PC-9 (cell line): ENCODE measurements around the gene TGFB1I1.

Experiments
- CTCF ChIP-seq: fragments of 200-600 bp; sonication (generic); conservative IDR thresholded peaks from 2 replicates; pipeline ENCODE4 v1.6.1; 2017; ENCODE audit warnings: mixed run types, antibody characterized with exemption, mild to moderate bottlenecking, moderate library complexity
- EZH2 ChIP-seq: fragments of 200-600 bp; sonication (generic); IDR thresholded peaks from 2 replicates; pipeline ENCODE4 v1.8.0; 2017; ENCODE audit warnings: antibody characterized with exemption, low read depth

- no peak for TF ChIP-seq CTCF
- TF ChIP-seq EZH2, result no peak
These were observed 32.4 kb upstream of the TGFB1I1 start for GRCh38 chr16:31439519-31439918.
